Activated CD4-positive, alpha-beta T cell treated with anti-CD3 and anti-CD28 coated beads, Interleukin-2, amount 50 U/mL, for 4 hours (primary cell): ENCODE results near the gene STX16.

ENCODE experiments used
- DNase-seq, 2 experiments: peaks; one replicate each; pipeline ENCODE4 v3.0.0-alpha.2; 2020

Gene STX16

GRCh38 chr20:58655328-58656107 lies 4.4 kb downstream of the STX16 start:
- DNase-seq, result no peak

GRCh38 chr20:58656831-58657230 lies 5.7 kb downstream of the STX16 start:
- DNase-seq, result no peak

DNA sequence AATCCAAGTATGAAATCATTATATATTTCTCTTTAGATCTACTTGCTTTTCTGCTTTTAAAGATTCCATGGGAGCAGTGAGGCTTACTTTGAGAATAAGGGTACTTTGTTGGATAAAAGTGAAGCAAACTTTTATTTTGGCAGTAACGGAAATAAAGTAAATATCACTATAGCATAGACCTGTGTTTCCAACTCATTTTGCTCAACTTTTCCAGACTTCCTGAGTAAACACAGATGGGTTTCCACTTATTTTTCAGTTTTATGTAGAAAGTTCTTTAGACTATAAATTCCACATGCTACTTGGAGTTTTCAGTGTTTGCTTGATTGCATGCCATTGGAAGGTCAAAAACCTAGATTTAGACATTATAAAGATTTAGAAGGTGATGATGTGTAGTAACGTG lies 6.2 kb downstream of the STX16 start:
- no peak for DNase-seq

GRCh38 chr20:58657986-58658385 lies 6.9 kb downstream of the STX16 start:
- DNase-seq, result no peak

GRCh38 chr20:58658760-58659159 lies 7.7 kb downstream of the STX16 start:
- no peak for DNase-seq

- DNase-seq, result no peak
Observed at GRCh38 chr20:58659841-58660240, 8.8 kb downstream of the STX16 start.

DNA sequence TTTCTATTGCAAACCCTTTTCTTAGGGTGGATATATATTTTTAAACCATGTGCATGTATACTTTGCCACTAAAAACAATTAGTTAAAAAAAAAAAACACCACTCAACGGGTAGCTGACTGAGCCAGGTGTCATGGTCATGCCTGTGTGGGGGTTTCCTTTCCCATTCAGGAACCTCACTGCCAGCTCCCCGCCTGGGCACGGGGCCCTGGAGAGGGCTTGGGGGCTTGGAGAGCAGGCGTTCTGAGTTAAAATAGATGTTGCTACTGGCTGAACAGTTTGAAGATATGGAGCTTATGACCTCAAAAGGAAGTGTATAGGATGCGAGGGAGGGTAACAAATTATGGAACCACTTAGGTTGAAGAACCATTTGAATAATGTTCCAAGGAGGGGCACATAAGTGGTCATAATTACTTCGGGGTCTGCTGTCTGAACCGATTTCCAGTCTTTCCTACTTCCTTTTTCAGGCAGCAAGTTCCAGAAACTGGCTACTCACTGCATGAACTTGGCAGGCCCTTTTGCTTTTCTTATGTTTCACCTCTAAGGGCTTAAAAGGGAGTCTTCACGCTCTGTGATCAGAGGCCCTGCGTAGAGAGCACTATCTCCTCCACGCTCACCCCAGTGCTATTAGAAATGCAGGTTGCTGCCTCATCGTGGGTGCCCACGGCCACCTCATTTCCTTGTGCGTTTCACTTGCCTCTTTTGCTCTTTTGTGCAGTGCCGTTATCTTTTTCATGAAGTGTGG lies 9.9 kb downstream of the STX16 start:
- peak; percentile 47 to 49 for DNase-seq

DNA sequence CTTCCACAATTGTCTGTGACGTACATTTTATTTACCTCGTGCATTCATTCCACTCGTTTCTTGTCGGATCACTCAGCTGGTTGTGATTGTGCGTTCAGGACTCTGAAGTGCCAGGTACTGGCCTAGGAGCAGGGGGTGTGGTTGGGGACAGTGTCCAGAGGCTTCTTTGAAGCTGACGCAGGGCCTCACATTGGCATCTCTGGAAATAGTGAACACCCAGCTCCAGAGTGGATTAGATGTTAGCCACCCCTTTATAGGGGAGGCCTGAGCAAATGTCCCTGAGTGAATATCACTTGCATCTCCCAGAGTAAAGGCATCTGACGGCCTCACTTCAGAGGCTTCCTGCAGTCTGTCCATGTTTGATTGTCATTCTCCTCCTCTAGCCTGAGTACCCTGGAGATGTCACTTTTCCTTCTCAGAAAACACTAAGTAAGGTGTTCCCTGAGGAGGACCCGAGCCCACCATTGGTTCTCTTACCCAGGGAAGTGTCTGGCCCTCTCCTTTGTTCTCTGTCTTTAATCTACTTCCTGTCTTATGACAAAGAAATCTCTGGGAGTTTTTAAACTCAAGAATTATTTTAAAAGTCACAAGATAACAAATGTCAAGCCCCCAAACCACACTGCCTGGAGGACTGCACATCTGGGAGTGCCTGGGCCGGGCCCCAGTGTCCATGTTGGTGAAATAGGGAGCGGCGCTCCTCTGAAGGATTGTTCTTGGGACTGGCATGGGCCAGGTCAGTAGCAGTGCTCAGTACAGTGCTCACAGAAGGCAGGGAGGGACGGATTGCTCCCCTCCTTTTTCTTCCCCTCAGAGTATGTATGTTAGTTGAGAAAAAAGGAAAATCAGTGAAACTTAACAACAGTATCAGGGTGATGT lies 10.8 kb downstream of the STX16 start:
- no peak for DNase-seq

DNA sequence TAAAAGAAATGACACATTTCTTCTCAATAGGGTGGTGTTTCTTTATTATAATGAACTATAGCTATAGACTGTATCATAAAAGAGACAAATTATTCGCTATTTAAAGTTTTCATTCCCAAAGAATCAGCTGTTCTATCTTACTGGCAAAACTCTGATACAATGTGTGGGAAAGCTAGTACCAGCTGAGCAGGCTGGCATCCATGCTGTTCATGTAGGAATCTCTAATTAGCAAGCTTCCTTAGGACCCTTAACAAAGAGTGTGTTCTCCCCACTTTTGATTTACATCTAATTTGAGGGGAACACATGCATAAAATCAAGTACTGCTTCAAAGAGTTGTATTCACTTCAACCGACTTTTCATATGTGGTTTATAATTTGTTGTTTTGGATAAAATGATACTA lies 13.2 kb downstream of the STX16 start:
- no peak for DNase-seq

GRCh38 chr20:58664883-58665282 lies 13.8 kb downstream of the STX16 start:
- DNase-seq, result no peak

DNA sequence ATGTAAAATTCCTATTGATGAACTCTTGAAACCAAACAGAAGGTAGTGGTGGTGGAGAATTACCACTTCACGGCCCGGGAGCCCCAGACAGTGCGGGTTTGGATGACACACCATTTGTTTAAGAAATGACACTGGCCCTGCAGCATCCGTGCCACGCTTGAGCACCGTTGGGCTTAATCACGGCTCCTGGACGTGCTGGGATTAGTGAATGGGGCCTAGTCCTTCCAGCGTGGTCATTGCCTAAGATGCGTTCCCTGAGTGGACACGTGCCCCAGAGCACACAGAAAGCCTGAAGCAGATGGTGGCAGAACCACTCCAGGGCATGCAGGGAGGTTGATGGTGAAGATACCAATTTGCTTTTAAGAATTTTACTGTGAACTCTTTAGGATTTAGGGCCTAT lies 14.5 kb downstream of the STX16 start:
- no peak for DNase-seq

DNA sequence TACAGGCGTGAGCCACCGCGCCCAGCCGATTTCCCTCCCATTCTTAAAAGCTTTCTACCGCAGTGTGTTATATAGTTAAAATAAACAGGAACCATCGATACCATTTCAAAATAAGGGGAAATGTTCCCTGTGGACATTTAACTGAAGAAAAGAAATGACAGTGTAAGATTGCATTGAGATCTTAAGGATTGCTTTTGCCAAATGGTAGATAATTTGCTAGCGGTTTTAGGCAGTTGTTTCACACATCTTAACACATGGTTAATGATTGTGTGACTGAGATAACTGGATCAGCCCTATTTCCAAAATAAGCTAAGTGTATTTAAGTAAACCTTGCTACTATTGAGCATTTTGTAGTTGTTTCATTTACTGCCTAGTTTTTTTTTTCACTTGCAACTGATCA lies 15.6 kb downstream of the STX16 start:
- DNase-seq, result no peak

GRCh38 chr20:58667975-58668374 lies 16.9 kb downstream of the STX16 start:
- no peak for DNase-seq

GRCh38 chr20:58668901-58669286 lies 17.8 kb downstream of the STX16 start:
- no peak for DNase-seq

GRCh38 chr20:58669287-58670006 lies 18.4 kb downstream of the STX16 start:
- DNase-seq, result no peak

DNA sequence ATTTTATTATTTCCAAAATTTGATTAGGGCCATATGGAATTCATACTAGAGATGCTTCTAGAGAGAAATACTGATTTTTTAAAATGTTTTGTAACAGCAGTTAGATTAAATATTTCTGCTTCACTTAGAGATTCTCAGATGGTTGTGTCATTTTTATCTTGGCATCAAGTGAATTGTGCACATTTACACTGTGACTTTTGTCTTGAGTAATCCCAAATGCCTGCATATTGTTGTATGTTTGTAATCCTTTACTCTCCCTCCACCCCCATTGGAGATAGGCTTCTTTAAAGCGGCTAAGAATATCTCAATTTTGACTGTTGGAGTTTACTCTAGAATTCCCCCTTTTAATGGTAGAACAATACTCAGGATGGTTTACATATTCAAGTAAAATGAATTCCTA lies 19.0 kb downstream of the STX16 start:
- no peak for DNase-seq

DNA sequence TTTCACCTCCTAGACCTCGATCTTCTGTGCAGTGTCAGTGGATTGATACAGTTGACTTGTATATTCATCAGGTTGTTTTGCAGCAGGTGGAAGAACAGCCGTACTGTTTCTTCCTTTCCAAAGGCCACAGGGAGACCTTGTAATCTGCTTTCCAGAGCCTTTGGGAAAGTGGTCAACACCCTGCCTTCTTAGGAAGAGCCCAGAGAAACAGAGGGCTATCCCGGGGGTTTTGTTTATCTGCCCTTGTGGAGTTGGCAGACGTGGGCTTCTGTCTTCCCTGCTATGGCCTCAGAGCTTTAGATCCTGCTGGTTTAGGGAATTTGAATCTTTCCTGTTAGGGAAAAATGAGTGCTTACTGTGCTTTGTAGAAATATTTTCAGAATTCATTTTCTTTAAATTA lies 19.6 kb downstream of the STX16 start:
- DNase-seq, result no peak

GRCh38 chr20:58673119-58673518 lies 22.0 kb downstream of the STX16 start:
- no peak for DNase-seq

- no peak for DNase-seq
Observed at GRCh38 chr20:58675146-58675584, 24.1 kb downstream of the STX16 start.

DNA sequence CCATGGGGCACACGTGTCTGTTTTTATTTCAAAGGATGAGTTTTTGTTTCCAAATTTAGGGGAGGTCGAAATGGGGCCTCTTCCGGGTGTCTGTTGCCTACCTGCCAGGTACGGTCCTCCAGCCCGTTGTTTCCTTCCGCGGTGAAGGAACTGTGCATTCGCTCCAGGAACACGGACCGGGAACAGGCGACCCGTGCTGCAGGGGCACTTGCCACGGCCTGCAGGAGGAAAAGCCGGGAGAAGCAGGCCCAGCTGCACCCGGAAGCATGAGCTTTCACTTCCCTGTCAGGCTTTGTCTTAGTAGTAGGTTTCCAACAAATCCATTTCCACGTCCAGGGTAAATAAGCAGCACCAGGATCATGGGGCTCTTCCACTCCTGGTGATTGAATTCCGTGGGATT lies 24.6 kb downstream of the STX16 start:
- DNase-seq, result no peak

DNA sequence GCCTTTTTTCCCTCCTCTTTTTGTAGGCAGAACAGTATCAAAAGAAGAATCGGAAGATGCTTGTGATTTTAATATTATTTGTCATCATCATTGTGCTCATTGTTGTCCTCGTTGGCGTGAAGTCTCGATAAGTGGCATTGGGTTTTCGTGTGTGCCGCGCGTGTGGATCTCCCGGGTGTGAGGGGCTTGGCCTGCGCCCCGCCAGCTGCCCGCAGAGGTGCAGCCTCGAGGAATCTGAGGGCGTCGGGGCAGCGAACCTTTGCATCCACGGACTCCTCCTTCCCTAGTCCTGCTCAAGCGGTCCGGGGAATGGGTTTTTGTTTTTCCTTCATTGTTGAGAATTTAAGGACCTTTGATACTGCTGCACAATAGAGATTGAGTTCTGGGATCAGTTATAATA lies 25.1 kb downstream of the STX16 start:
- no peak for DNase-seq

- no peak for DNase-seq
Observed at GRCh38 chr20:58677079-58677604, 26.1 kb downstream of the STX16 start.

DNA sequence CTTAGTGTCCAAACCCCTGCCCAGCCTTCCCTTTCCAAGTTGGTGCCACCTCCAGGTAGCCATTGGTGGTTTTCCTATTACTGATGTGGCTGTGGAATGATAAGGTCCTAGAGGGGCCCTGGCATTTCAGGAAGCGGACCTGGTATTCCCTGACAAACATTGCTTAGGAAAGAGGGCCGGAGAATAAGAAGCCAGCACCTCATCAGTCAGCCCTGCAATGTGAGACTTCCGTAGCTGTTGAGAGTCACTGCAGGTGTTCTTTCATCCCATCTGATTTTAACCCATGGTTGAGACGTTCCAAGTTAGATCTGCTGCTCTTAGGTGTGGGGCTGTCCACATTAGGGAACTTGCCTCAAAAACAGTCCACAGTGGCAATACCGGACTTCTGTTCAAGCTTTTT lies 26.7 kb downstream of the STX16 start:
- no peak for DNase-seq
